ENCODE results near the gene AKAP9.

AKAP9 gene

GRCh38 chr7:91911121-91911520, 29.5 kb upstream of the AKAP9 start:
- TF ChIP-seq CTCF (conservative IDR thresholded peaks at IDR 0.05; ENCODE audit: low read depth, low read length) = no peak
- Histone ChIP-seq H3K79me2 (ENCODE audit: insufficient read depth, low read depth) (no peaks in the 10 kb centered on the region), H4K20me1 (ENCODE audit: insufficient read depth) (no peaks in the 10 kb centered on the region), H2AFZ (ENCODE audit: low read depth) (no peak overlapping the region), H3K27ac (no peak overlapping the region), H3K27me3 (ENCODE audit: insufficient read depth, low read depth) (no peaks in the 10 kb centered on the region), H3K4me2 (no peak overlapping the region), H3K4me1 (ENCODE audit: low read depth, poor library complexity, severe bottlenecking) (peaks cover 13% of the 10 kb centered on the region), H3K36me3 (ENCODE audit: insufficient read depth) (no peaks in the 10 kb centered on the region), H3K4me3 (IDR thresholded peaks at IDR 0.05; ENCODE audit: insufficient read depth, low read depth, low read length) (no peak overlapping the region), H3K9ac (no peak overlapping the region)

- TF ChIP-seq CTCF (conservative IDR thresholded peaks at IDR 0.05; ENCODE audit: low read depth, low read length) = no peak
- Histone ChIP-seq H3K4me3 (IDR thresholded peaks at IDR 0.05; ENCODE audit: insufficient read depth, low read depth, low read length) (no peak overlapping the region), H3K4me2 (peak overlapping the region; percentile 61), H3K9ac (no peak overlapping the region), H3K4me1 (ENCODE audit: low read depth, poor library complexity, severe bottlenecking) (peaks cover 13% of the 10 kb centered on the region), H3K27me3 (ENCODE audit: insufficient read depth, low read depth) (no peaks in the 10 kb centered on the region), H3K36me3 (ENCODE audit: insufficient read depth) (no peaks in the 10 kb centered on the region), H3K79me2 (ENCODE audit: insufficient read depth, low read depth) (no peaks in the 10 kb centered on the region), H2AFZ (ENCODE audit: low read depth) (peak overlapping the region; percentile 32; the same call in 1 of the 2 replicates), H4K20me1 (ENCODE audit: insufficient read depth) (no peaks in the 10 kb centered on the region), H3K27ac (no peak overlapping the region)
Observed at GRCh38 chr7:91912494-91912893, 28.2 kb upstream of the AKAP9 start.

GRCh38 chr7:91913612-91914011, 27.1 kb upstream of the AKAP9 start:
- no peak overlapping the region for H3K4me3 ChIP-seq (IDR thresholded peaks at IDR 0.05; ENCODE audit: insufficient read depth, low read depth, low read length)
- H3K9ac ChIP-seq = no peak overlapping the region
- H3K4me2 ChIP-seq = no peak overlapping the region; the same call in 1 of the 2 replicates
- H3K79me2 ChIP-seq (ENCODE audit: insufficient read depth, low read depth) = no peaks in the 10 kb centered on the region
- H3K36me3 ChIP-seq (ENCODE audit: insufficient read depth) = no peaks in the 10 kb centered on the region
- H4K20me1 ChIP-seq (ENCODE audit: insufficient read depth) = no peaks in the 10 kb centered on the region
- H3K27me3 ChIP-seq (ENCODE audit: insufficient read depth, low read depth) = no peaks in the 10 kb centered on the region
- H3K4me1 ChIP-seq (ENCODE audit: low read depth, poor library complexity, severe bottlenecking) = peaks cover 13% of the 10 kb centered on the region
- no peak overlapping the region for H2AFZ ChIP-seq (ENCODE audit: low read depth)
- TF ChIP-seq CTCF (conservative IDR thresholded peaks at IDR 0.05; ENCODE audit: low read depth, low read length) = no peak
- no peak overlapping the region for H3K27ac ChIP-seq

- Histone ChIP-seq H2AFZ (ENCODE audit: low read depth) (no peak overlapping the region), H3K79me2 (ENCODE audit: insufficient read depth, low read depth) (no peaks in the 10 kb centered on the region), H3K9ac (no peak overlapping the region), H3K27me3 (ENCODE audit: insufficient read depth, low read depth) (no peaks in the 10 kb centered on the region), H3K36me3 (ENCODE audit: insufficient read depth) (no peaks in the 10 kb centered on the region), H3K4me2 (no peak overlapping the region), H3K4me1 (ENCODE audit: low read depth, poor library complexity, severe bottlenecking) (peaks cover 13% of the 10 kb centered on the region), H3K4me3 (IDR thresholded peaks at IDR 0.05; ENCODE audit: insufficient read depth, low read depth, low read length) (no peak overlapping the region), H3K27ac (no peak overlapping the region), H4K20me1 (ENCODE audit: insufficient read depth) (no peaks in the 10 kb centered on the region)
- TF ChIP-seq CTCF (conservative IDR thresholded peaks at IDR 0.05; ENCODE audit: low read depth, low read length) = no peak
Observed at GRCh38 chr7:91915401-91916050, 25.1 kb upstream of the AKAP9 start.
